Activated CD4-positive, alpha-beta T cell treated with anti-CD3 and anti-CD28 coated beads, Interleukin-2, amount 50 U/mL, for 24 hours (primary cell): Measurements from ENCODE around the gene CAPN13.

Source experiments
- DNase-seq, 2 donors: peaks; one replicate each; pipeline ENCODE4 v3.0.0-alpha.2; 2020; ENCODE audit warnings: low read depth in 1 of 2, low spot score in 1 of 2

Gene CAPN13

GRCh38 chr2:30686000-30686399 lies 121.2 kb downstream of the CAPN13 start:
- DNase-seq, result no peak

GRCh38 chr2:30684996-30685395 lies 122.2 kb downstream of the CAPN13 start:
- no peak for DNase-seq

GRCh38 chr2:30684516-30684915 lies 122.7 kb downstream of the CAPN13 start:
- no peak for DNase-seq

- no peak for DNase-seq
Measured at GRCh38 chr2:30684026-30684425, 123.2 kb downstream of the CAPN13 start.

GRCh38 chr2:30683236-30683956 lies 123.8 kb downstream of the CAPN13 start:
- DNase-seq, result no peak

GRCh38 chr2:30681022-30681421 lies 126.2 kb downstream of the CAPN13 start:
- DNase-seq, result no peak

GRCh38 chr2:30680121-30680520 lies 127.1 kb downstream of the CAPN13 start:
- no peak for DNase-seq

GRCh38 chr2:30679426-30680088 lies 127.7 kb downstream of the CAPN13 start:
- no peak for DNase-seq

- no peak for DNase-seq
Measured at GRCh38 chr2:30678410-30679137, 128.7 kb downstream of the CAPN13 start.

- DNase-seq, result no peak
Measured at GRCh38 chr2:30677861-30678385, 129.3 kb downstream of the CAPN13 start.

- no peak for DNase-seq
Measured at GRCh38 chr2:30677231-30677630, 130.0 kb downstream of the CAPN13 start.

- DNase-seq, result no peak
Measured at GRCh38 chr2:30675758-30676157, 131.5 kb downstream of the CAPN13 start.

GRCh38 chr2:30673127-30673526 lies 134.1 kb downstream of the CAPN13 start:
- no peak for DNase-seq
